Endothelial cell of coronary artery (primary cell): Measurements from ENCODE around the gene CNTNAP5. TPM values are rescaled to one million over a fixed set of nuclear protein-coding genes. Genes with fewer than 3 reads are reported as not detected.

Experiments used
- total RNA-seq: library from RNA; depleted of rRNA; stranded (reverse); fragments of >200 nt; gene quantifications from 2 replicates; pipeline ENCODE4 v1.2.3, GENCODE V29; 2014

CNTNAP5 gene
- total RNA-seq: 0.09 TPM in 1 of 2 replicates, not detected in the other

DNA sequence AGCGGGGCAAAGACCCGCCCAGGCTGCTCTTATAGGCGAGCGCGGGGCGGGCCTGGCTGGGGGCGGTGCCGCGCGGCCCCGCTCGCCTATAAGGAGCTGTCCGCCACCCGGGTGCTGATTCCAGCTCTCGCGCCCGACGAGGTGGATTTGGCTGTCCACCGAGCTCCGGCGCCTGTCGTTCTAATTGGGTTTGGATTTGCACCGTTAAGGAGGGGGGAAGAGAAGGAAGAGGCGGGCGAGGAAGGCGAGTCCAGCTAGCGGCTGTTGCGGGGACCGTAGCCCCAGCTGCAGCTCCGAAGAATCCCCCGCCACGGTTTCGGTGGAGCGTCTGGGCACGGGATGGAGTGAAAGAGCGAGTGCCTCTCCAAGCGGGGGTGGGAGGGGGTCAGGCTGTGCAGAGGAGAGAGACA, at the start of gene CNTNAP5:
TSS of gene CNTNAP5 (plus strand) at position 117 of the 410 bp plus-strand sequence. CDS start 364 bp downstream, outside the sequence.

